ENCODE measurements around the gene CLDN17.

The CLDN17 gene, protein sequence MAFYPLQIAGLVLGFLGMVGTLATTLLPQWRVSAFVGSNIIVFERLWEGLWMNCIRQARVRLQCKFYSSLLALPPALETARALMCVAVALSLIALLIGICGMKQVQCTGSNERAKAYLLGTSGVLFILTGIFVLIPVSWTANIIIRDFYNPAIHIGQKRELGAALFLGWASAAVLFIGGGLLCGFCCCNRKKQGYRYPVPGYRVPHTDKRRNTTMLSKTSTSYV

GRCh38 chr21:30166705-30167104 is at the start of gene CLDN17:
TSS of gene CLDN17 (minus strand) at chr21:30166805. CDS start at chr21:30166617, 188 bp downstream.
- no peak for DNase-seq

GRCh38 chr21:30216041-30216723 is 49.6 kb upstream of the CLDN17 start, which contains the start of gene CLDN8:
TSS of gene CLDN8 (minus strand) at chr21:30216097. CDS start at chr21:30215925, 172 bp downstream.
- no peak for DNase-seq

DNA sequence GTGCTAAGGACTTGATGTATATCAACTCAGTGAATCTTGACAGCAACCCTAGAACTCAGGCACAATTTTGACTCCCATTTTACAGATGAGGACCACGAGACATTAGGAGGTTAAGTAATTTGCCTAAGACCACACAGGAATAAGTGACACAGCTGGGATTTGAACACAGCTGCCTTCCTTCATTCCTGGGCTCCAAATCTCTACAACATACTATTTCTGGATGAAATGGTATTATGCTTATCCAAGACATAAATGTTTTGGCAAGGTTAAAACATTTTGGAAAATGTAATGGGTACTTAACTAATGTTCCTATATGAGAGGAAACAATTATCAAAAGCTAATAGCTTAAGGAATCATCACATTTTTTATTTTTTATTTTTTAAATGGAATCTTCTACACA is 44.5 kb upstream of the CLDN17 start:
- no peak for DNase-seq

DNA sequence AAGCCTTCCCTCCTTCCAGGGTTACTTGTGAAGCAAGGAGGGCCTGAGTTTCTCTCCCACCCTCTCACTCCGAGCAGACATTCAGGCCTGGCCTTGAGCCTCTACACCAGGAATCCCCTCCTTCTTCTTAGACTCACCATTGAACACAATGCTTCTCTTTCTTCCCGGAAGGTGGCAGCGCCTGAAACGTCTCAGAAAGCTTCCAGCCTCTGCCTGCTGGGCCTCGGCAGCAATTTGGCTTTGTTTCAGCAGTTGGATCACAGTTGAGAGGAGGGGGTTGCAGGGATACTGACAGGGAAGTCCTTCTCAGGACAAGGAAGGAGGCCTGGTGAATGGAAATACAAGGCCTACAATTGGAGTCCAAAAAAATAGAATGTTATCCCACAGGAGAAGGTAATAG is 43.0 kb upstream of the CLDN17 start:
- DNase-seq = no peak

- DNase-seq = no peak
Observed at GRCh38 chr21:30207252-30207579, 40.6 kb upstream of the CLDN17 start.

DNA sequence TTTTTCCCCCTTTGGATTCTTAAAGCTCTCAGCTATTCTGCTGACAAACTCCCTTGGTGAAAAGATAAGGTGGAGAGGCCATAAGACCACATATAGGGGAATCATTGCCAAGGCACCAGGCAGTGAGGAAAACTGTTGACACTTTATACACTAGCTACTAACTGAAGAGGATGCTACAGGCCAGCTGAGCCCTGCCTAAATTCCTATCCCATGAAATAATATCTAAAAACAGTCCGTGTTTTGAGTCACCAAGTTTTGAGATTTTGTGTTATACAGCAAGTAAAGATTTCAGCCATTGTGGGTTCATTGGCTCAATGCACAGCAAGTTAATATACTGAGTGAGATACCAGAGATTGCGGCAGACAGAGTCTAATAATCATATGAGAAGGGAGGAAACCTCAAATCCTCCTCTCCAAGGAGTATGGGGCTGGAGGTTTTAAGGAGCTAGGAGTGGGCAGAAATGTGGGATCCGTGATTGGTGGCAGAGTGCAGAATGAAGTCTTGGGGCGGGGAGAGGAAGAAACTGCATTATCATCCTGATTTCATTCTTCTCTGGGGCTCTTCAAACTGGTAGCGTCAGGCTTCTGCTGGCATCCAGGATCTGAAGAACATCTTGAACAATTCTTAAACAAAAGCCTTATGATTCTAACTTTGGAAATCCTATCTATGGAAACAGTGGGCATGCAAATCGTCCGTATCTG is 40.1 kb upstream of the CLDN17 start:
- no peak for DNase-seq

GRCh38 chr21:30200000-30200399 is 33.4 kb upstream of the CLDN17 start:
- DNase-seq = no peak

GRCh38 chr21:30194701-30195299 is 28.2 kb upstream of the CLDN17 start:
- no peak for DNase-seq

- no peak for DNase-seq
Observed at GRCh38 chr21:30193201-30193600, 26.6 kb upstream of the CLDN17 start.

DNA sequence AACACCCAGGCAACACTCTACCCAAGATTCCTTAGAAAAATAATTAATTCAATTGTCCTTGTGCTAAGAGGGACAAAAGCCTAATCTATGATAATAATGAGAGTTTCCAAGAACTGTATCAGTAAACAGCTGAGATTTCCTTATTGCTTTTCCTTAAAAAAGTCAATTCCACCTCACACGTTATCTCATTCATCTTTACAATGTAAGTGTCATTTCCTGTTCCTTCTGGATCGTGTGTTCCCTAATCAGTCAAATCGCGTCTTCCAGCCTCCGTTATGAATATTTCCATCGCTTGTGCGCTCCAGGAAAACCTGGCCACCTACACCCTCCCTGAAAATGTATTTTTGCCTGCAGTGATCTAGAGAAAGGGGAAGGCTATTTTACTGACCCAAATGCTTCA is 23.9 kb upstream of the CLDN17 start:
- DNase-seq = no peak

GRCh38 chr21:30189773-30190172 is 23.2 kb upstream of the CLDN17 start:
- no peak for DNase-seq

GRCh38 chr21:30186242-30186641 is 19.6 kb upstream of the CLDN17 start:
- no peak for DNase-seq

- DNase-seq = no peak
Observed at GRCh38 chr21:30168086-30168485, 1.5 kb upstream of the CLDN17 start.

- no peak for DNase-seq
Observed at GRCh38 chr21:30166171-30166570, 434 bp downstream of the CLDN17 start.

DNA sequence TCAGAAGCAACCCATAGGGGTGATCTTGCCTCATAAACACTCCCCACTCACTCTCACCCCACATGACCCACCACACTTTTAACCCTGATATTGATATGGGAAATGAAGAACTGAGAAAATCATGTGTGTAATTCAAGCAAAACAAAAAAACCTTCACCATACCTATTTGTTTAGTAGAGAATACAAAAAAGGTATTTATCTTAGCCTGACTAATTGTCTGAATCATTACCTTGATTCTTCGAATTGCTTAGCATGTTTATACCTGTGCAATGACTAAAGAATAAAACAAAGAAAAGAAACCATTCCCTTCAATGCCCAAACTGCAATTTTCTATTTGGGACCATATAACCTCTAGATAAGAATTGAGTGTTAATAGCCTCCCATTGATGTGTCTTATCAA is 1.8 kb downstream of the CLDN17 start:
- DNase-seq = no peak

- no peak for DNase-seq
Observed at GRCh38 chr21:30153697-30154340, 12.8 kb downstream of the CLDN17 start.

- no peak for DNase-seq
Observed at GRCh38 chr21:30152792-30153191, 13.8 kb downstream of the CLDN17 start.

GRCh38 chr21:30148906-30149305 is 17.7 kb downstream of the CLDN17 start:
- no peak for DNase-seq

GRCh38 chr21:30146558-30147282 is 19.9 kb downstream of the CLDN17 start:
- no peak for DNase-seq

- no peak for DNase-seq
Observed at GRCh38 chr21:30138483-30138882, 28.1 kb downstream of the CLDN17 start.

DNA sequence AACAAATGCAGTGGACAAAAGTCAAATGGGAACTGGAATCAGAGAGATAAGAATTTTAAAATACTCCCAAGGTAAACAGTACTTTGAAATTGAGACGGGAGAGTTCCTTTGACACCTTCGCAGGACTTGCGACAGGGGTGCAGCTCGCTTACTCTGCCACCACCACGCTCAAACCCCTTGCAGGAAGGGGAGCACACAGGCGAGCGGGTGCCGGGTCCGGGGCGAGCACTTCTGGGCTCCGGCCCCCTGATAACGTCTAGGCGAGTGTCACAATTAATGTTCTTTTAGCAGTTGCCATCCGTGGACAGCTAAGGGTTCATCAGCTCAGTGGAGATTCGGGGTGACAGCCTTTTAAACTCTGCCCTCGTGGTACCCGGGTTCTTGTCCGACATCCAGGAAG is 37.4 kb downstream of the CLDN17 start:
- no peak for DNase-seq

- DNase-seq = no peak
Observed at GRCh38 chr21:30126576-30126975, 40.0 kb downstream of the CLDN17 start.

DNA sequence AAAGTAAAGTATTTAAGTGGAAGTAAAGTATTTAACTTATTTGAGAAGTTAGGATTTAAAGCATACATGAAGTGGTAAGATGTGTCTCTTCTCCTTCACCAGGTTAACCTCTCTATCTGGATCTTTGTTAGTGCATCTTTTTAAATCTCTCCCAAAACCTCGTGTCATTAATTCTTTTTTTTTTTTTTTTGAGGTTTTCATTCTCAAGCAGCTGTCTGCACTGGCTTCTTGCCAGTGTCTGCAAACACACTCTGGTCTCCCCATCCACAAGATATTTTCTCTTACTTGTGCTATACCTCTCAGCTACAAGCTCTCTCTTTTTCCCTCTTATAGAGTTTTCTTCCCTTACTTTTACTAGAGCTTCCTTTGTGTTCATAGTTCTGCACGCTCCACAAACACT is 49.0 kb downstream of the CLDN17 start:
- no peak for DNase-seq

All from femur (tissue), 1 donor.